Natural killer cell treated with Interleukin-12 subunit alpha and Interleukin-12 subunit beta and Interleukin-15 and Interleukin-18, amount 100 ng/mL, for 72 hours (primary cell): Measurements from ENCODE around the gene BACH2. TPM values are rescaled to one million over a fixed set of nuclear protein-coding genes. Genes with fewer than 3 reads are reported as not detected.
"Not testable (repeated sequence)": the region's sequence is repeated elsewhere in the genome, so short reads cannot be mapped to it uniquely, and the experiment has no call there.

Experiments used
- ATAC-seq, 2 donors: fragments of 150-1000 bp; cut with Tn5 transposase in 1 of 2; sonication (Bioruptor Pico), chemical (Tn5 transposase) in 1 of 2; 2 replicates each; pipeline ENCODE4 v1.10.0; 2021
- DNase-seq: peaks from one replicate; pipeline ENCODE4 v3.0.0; 2022; ENCODE audit warnings: low spot score
- H3K27ac Mint-ChIP-seq, 2 donors: 1 replicate in 1 of 2; 2 replicates in 1 of 2; pipeline ENCODE4 v1.8.0; 2022; ENCODE audit warnings: mixed read lengths in 2 of 2, mild to moderate bottlenecking in 1 of 2, moderate library complexity in 1 of 2
- H3K27me3 Mint-ChIP-seq, 2 donors: 1 replicate in 1 of 2; 2 replicates in 1 of 2; pipeline ENCODE4 v1.8.0; 2022; ENCODE audit warnings: mixed read lengths in 2 of 2
- H3K36me3 Mint-ChIP-seq: one replicate; pipeline ENCODE4 v1.8.0; 2022; ENCODE audit warnings: mixed read lengths
- H3K4me1 Mint-ChIP-seq, 2 donors: 1 replicate in 1 of 2; 2 replicates in 1 of 2; pipeline ENCODE4 v1.8.0; 2022; ENCODE audit warnings: low read depth in 2 of 2, mixed read lengths in 2 of 2, mild to moderate bottlenecking in 1 of 2
- H3K4me3 Mint-ChIP-seq: one replicate; pipeline ENCODE4 v1.8.0; 2022; ENCODE audit warnings: mixed read lengths
- H3K9me3 Mint-ChIP-seq: 2 replicates; pipeline ENCODE4 v1.8.0; 2022; ENCODE audit warnings: mixed read lengths
- total RNA-seq, 2 donors: library from RNA; stranded (reverse); gene quantifications; one replicate each; pipeline ENCODE4 v1.2.3, GENCODE V29; 2022

The BACH2 gene
- total RNA-seq, 2 donors from 2014 or later, result 3.1 to 5.8 TPM

DNA sequence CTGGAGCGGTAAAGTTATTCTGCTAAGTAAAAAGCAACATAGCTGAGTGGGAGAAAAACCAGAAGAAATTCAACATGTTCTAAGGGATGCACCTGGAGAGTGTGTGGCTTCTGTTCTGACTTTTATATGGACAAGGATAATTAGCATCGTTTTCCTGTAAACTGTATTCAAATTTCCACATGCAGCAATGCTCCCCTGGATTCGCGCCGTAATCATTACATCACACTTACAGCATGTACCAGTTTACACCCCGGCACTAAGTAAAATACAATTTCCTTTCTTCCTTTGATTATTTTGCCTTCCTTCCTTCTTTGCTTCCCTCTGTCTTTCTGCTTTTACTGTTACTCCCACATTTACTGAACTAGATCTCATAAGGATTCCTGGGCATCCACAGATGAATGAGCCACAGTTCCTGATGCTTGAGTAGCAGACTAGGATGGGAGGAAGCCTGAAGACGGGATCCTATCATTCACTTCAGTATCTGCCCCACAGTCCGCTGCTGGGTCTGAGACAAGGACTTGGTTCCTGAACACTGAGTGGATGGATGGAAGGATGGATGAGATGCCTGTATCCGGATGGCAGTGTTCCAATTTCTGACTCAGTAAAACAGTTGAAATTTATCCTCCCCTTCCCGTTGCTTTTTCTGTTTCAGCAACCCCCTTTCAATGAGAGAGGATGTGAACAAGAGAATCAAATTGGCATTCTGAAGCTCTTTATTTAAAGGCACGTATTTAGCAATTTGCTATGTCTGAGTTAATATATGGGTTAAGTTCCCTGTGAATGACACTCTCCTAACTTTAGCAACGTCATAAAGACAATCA lies 227.7 kb downstream of the BACH2 start:
- Mint-ChIP-seq H3K9me3 (no peaks in the 10 kb centered on the region), H3K4me3 (no peak overlapping the region), H3K4me1 (peaks cover 42 to 52% of the 10 kb centered on the region in 2 donors), H3K27ac (peak overlapping the region in 1 of 2 donors; percentile 57), H3K27me3 (peaks cover 0 to 9% of the 10 kb centered on the region in 2 donors), H3K36me3 (peaks cover 5% of the 10 kb centered on the region)
- ATAC-seq, result no peak
- no peak for DNase-seq

DNA sequence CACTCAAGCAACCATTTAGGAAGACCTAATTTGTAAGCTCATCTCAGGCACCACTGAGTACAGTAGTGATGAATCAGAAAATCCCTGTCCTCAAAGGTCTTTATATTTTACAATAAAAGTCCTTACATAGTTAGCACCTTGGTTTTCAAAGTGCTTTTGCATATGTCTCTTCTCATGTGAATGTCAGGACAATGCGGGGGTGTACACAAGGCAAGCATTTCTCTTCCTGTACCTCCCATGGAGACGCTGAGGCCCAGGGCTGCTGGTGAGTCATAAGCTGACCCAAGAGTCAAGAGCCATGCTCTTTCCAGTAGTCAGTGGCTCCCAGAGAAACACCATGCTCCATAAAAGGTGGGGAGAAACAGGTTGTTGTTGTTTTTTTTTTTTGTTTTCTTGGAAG lies 228.4 kb downstream of the BACH2 start:
- peaks cover 5% of the 10 kb centered on the region for H3K36me3 Mint-ChIP-seq
- H3K9me3 Mint-ChIP-seq, result no peaks in the 10 kb centered on the region
- no peak overlapping the region for H3K4me3 Mint-ChIP-seq
- no peak for DNase-seq
- ATAC-seq, result peak; percentile 55 to 56
- H3K4me1 Mint-ChIP-seq, result peaks cover 38 to 50% of the 10 kb centered on the region in 2 donors
- no peak overlapping the region for H3K27ac Mint-ChIP-seq
- H3K27me3 Mint-ChIP-seq, result peaks cover 0 to 9% of the 10 kb centered on the region in 2 donors

GRCh38 chr6:90066697-90067096 lies 229.9 kb downstream of the BACH2 start:
- H3K27ac Mint-ChIP-seq, result no peak overlapping the region
- peaks cover 0 to 9% of the 10 kb centered on the region in 2 donors for H3K27me3 Mint-ChIP-seq
- H3K4me3 Mint-ChIP-seq, result no peak overlapping the region
- H3K9me3 Mint-ChIP-seq, result no peaks in the 10 kb centered on the region
- H3K4me1 Mint-ChIP-seq, result peaks cover 28 to 42% of the 10 kb centered on the region in 2 donors
- no peak for ATAC-seq
- peaks cover 5% of the 10 kb centered on the region for H3K36me3 Mint-ChIP-seq
- no peak for DNase-seq

DNA sequence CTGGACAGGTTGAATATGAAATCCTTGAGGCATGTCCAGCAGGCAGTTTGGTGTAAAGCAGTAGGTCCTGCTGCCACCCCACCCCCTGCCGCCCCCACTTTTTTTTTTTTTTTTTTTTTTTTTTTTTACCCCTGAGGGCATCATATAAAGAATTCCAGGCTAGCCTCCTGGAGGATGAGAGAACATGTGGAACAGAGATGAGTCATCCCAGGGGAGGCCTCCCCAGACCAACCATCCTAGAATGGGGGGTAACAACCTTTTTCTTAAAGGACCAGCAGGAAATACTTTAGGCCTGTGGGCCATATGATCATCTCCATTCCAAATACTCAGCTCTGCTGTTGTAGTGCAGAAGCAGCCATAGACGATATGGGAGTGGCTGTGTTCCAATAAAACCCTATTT lies 231.5 kb downstream of the BACH2 start:
- peaks cover 23 to 36% of the 10 kb centered on the region in 2 donors for H3K4me1 Mint-ChIP-seq
- DNase-seq (no peak), ATAC-seq (no peak)
- H3K27me3 Mint-ChIP-seq, result peaks cover 0 to 5% of the 10 kb centered on the region in 2 donors
- H3K36me3 Mint-ChIP-seq, result no peaks in the 10 kb centered on the region
- no peak overlapping the region for H3K27ac Mint-ChIP-seq
- H3K4me3 Mint-ChIP-seq, result no peak overlapping the region
- no peaks in the 10 kb centered on the region for H3K9me3 Mint-ChIP-seq

DNA sequence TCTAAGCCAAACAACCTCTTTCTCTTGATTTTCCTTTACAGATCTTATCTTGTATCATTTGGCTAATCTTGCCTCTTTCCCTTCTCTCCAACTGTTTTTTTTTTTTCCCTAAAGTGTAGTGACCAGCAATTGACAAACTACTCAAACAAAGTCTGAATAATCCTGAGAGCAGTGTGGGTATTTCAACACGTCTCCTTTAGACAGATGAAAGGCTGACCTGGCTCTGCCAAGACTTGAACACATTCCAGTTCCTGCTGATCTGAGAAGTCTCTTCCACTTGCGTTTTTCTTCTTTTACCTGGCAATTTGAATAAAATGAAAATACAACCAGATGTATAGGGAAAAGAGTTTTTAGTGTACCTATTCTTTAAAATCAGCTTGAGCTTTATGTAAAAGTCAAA lies 234.0 kb downstream of the BACH2 start:
- Mint-ChIP-seq H3K4me3 (no peak overlapping the region), H3K27me3 (no peaks in the 10 kb centered on the region), H3K4me1 (peaks cover 8 to 27% of the 10 kb centered on the region in 2 donors), H3K36me3 (no peaks in the 10 kb centered on the region), H3K9me3 (no peaks in the 10 kb centered on the region), H3K27ac (no peak overlapping the region)
- ATAC-seq (no peak), DNase-seq (no peak)

GRCh38 chr6:90062051-90062450 lies 234.6 kb downstream of the BACH2 start:
- DNase-seq, result no peak
- no peaks in the 10 kb centered on the region for H3K27me3 Mint-ChIP-seq
- ATAC-seq, result no peak
- H3K27ac Mint-ChIP-seq, result no peak overlapping the region
- H3K36me3 Mint-ChIP-seq, result peaks cover 2% of the 10 kb centered on the region
- H3K4me3 Mint-ChIP-seq, result no peak overlapping the region
- peaks cover 2% of the 10 kb centered on the region for H3K9me3 Mint-ChIP-seq
- peaks cover 4 to 22% of the 10 kb centered on the region in 2 donors for H3K4me1 Mint-ChIP-seq

DNA sequence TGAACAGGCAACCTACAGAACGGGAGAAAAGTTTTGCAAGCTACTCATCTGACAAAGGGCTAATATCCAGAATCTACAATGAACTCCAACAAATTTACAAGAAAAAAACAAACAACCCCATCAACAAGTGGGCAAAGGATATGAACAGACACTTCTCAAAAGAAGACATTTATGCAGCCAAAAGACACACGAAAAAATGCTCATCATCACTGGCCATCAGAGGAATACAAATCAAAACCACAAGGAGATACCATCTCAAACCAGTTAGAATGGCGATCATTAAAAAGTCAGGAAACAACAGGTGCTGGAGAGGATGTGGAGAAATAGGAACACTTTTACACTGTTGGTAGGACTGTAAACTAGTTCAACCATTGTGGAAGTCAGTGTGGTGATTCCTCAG lies 237.5 kb downstream of the BACH2 start:
- not testable (repeated sequence) for H3K27me3 Mint-ChIP-seq, H3K27ac Mint-ChIP-seq, DNase-seq, ATAC-seq, H3K4me3 Mint-ChIP-seq
- Mint-ChIP-seq H3K36me3 (peaks cover 15% of the 10 kb centered on the region), H3K4me1 (peaks cover 5 to 16% of the 10 kb centered on the region in 2 donors), H3K9me3 (peaks cover 12% of the 10 kb centered on the region)

DNA sequence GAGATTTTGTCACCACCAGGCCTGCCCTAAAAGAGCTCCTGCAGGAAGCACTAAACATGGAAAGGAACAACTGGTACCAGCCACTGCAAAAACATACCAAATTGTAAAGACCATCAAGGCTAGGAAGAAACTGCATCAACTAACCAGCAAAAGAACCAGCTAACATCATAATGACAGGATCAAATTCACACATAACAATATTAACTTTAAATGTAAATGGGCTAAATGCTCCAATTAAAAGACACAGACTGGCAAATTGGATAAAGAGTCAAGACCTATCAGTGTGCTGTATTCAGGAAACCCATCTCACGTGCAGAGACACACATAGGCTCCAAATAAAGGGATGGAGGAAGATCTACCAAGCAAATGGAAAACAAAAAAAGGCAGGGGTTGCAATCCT lies 240.7 kb downstream of the BACH2 start:
- ATAC-seq, DNase-seq, H3K27me3 Mint-ChIP-seq, H3K4me3 Mint-ChIP-seq, H3K27ac Mint-ChIP-seq: not testable (repeated sequence)
- Mint-ChIP-seq H3K4me1 (peaks cover 5 to 13% of the 10 kb centered on the region in 2 donors), H3K9me3 (peaks cover 12% of the 10 kb centered on the region), H3K36me3 (peaks cover 15% of the 10 kb centered on the region)

DNA sequence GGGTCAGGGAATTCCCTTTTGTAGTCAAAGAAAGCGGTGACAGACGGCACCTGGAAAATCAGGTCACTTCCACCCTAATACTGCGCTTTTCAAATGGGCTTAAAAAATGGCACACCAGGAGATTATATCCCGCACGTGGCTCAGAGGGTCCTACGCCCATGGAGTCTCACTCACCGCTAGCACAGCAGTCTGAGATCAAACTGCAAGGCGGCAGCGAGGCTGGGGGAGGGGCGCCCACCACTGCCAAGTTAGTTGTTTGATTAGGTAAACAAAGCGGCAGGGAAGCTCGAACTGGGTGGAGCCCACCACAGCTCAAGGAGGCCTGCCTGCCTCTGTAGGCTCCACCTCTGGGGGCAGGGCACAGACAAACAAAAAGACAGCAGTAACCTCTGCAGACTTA lies 242.4 kb downstream of the BACH2 start:
- H3K36me3 Mint-ChIP-seq, result peaks cover 15% of the 10 kb centered on the region

DNA sequence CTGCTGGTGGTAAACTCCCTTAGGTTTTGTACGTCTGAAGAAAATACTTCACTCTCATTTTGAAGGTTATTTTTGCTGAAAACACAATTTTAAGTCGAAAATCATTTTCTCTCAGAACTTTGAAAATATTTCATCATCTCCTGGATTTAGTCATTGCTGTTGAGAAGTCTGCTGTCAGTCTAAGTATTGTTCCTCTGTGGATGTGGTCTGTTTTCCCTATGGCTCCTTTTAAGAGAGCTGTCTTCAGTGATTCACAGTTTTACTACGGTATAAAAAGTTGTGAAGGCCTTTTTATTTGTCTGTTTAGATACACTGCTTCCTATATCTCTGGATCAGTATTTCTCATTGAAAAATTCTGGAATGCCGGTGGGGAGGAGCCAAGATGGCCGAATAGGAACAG lies 243.0 kb downstream of the BACH2 start:
- no peak for ATAC-seq
- H3K27ac Mint-ChIP-seq, result no peak overlapping the region
- no peak for DNase-seq
- peaks cover 15% of the 10 kb centered on the region for H3K36me3 Mint-ChIP-seq
- H3K9me3 Mint-ChIP-seq, result peaks cover 12% of the 10 kb centered on the region
- no peaks in the 10 kb centered on the region for H3K27me3 Mint-ChIP-seq
- H3K4me3 Mint-ChIP-seq, result no peak overlapping the region
- peaks cover 14 to 21% of the 10 kb centered on the region in 2 donors for H3K4me1 Mint-ChIP-seq

More for the DNA sequence above, 242.4 kb downstream of the BACH2 start:
- H3K27ac Mint-ChIP-seq, ATAC-seq, H3K4me3 Mint-ChIP-seq, DNase-seq, H3K27me3 Mint-ChIP-seq: not testable (repeated sequence)
- peaks cover 12% of the 10 kb centered on the region for H3K9me3 Mint-ChIP-seq
- H3K4me1 Mint-ChIP-seq, result peaks cover 8 to 15% of the 10 kb centered on the region in 2 donors

GRCh38 chr6:90049295-90049694 lies 247.3 kb downstream of the BACH2 start:
- Mint-ChIP-seq H3K4me3 (peak overlapping the region; percentile 50), H3K4me1 (peaks cover 11 to 12% of the 10 kb centered on the region in 2 donors), H3K27ac (peak overlapping the region; percentile 72 to 74), H3K27me3 (no peaks in the 10 kb centered on the region), H3K9me3 (no peaks in the 10 kb centered on the region), H3K36me3 (no peaks in the 10 kb centered on the region)
- peak in 1 of 2 donors; percentile 43 for ATAC-seq
- no peak for DNase-seq

DNA sequence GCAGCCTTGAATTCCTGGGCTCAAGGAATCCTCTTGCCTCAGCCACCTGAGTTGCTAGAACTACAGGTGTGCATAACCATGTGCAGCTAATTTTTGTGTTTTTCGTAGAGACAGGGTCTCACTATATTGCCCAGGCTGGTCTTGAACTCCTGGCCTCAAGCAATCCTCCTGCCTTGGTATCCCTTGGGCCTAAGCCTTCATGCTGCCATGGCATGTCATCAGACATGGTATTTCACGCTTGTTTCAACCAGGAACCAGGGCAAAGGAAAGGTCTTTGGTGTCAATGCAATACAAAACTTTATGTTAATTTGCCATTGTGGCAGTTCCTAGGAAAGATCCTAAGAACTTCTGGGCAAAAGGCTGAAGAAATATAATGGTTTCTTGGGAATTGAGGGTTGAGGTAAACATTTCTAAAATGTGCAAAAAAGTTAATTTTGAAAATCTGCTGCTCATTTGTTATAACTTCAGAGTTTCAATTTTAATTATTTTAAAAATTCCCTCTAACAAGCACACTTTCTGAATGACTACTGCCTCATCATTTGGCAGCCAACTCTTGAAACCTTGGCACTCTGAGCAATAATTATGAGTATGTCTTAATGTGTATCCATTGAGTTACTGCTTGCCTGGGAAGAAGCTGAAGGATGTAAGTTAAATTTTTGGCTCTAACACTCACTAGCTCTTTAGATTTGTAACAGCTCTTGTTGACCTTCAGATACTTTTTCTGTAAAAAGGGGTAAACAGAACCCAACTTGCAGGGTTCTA lies 248.3 kb downstream of the BACH2 start:
- no peak for DNase-seq
- peak overlapping the region; percentile 72 to 74 for H3K27ac Mint-ChIP-seq
- H3K27me3 Mint-ChIP-seq, result no peaks in the 10 kb centered on the region
- peaks cover 11 to 12% of the 10 kb centered on the region in 2 donors for H3K4me1 Mint-ChIP-seq
- no peaks in the 10 kb centered on the region for H3K36me3 Mint-ChIP-seq
- ATAC-seq, result peak; percentile 67
- peak overlapping the region; percentile 50 for H3K4me3 Mint-ChIP-seq
- no peaks in the 10 kb centered on the region for H3K9me3 Mint-ChIP-seq

DNA sequence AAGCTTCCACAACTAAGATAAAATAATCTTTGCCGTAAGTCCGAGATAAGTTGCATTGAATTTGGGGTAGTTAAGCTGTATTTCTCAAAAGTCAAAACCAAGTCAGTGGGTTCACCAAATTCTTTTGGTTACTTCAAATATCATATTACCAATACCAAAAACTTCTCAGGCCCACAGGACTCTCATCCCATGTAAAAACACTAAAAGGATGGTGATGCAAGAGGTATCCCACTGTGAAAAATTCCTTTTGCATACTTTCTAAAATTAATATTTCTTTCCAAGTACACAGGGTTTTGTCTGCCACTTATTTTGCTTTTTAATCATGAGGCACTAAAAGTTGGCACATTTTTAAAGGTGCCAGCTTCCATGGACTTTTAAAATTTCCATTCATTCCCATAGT lies 251.1 kb downstream of the BACH2 start:
- ATAC-seq (no peak), DNase-seq (no peak)
- Mint-ChIP-seq H3K27ac (no peak overlapping the region), H3K4me1 (peaks cover 9 to 11% of the 10 kb centered on the region in 2 donors), H3K27me3 (no peaks in the 10 kb centered on the region), H3K9me3 (no peaks in the 10 kb centered on the region), H3K36me3 (no peaks in the 10 kb centered on the region), H3K4me3 (no peak overlapping the region)

- Mint-ChIP-seq H3K27me3 (no peaks in the 10 kb centered on the region), H3K36me3 (no peaks in the 10 kb centered on the region), H3K4me1 (peaks cover 9 to 11% of the 10 kb centered on the region in 2 donors), H3K9me3 (no peaks in the 10 kb centered on the region), H3K4me3 (no peak overlapping the region), H3K27ac (no peak overlapping the region)
- no peak for DNase-seq
- ATAC-seq, result peak in 1 of 2 donors; percentile 67
Measured at GRCh38 chr6:90044833-90045381, 251.7 kb downstream of the BACH2 start.
